NCI-H2196 treated with DMSO at 0.1 percent for 48 hours (cell line): ENCODE measurements around the gene CD2.

ENCODE experiments used
- DNase-seq: peaks from one replicate; lab custom pipeline; 2025; ENCODE audit not compliant: unreplicated experiment; lab: John Stamatoyannopoulos, UW

The CD2 gene

DNA sequence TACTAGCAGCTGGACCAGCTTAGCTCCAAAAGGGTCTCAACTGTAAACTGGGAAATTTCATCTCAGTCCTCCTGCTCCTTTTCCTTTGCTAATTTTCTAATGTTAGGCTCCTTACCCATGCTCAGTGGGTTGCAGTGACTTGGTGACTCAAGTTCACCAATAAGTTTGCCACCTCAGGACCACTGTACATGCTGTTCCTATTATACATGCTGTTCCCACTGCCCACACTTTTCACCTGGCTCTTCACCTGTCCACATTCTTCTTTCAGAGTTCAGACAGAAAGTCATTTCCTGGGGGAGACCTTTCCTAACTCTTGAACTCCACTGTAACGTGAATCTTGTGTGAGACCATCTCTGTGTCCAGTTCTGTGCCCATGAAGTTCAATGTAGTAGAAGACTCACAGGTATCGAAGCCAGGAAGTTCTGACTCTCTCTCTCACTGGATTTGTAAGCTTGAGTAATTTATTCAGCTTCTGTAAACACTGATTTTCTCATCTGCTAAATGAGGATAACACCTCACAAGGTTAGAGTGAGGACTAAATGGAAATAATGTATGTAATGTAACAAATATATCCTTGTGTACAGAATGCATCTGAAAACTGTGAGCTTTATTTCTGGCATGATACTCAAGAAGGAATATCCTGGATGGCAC, 17.9 kb downstream of the CD2 start:
- no peak for DNase-seq

DNA sequence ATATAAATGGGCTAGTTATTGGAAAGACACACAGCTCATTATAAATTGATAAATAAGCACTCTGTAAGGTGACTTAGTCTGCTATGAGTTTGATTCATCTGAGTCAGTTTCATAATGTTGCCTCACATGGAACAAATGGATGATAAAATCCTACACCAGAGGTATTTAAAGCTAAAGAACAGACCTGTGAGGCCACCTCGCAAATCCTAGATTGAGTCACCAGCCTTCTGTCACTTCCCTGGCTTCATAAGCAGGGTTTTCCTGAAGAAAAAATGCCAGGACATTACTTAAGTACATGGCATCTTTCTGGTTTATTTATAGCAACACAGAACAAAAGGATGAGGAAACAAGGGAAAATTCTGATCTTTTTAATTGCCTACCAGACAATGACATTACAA, 18.4 kb downstream of the CD2 start:
- no peak for DNase-seq

DNA sequence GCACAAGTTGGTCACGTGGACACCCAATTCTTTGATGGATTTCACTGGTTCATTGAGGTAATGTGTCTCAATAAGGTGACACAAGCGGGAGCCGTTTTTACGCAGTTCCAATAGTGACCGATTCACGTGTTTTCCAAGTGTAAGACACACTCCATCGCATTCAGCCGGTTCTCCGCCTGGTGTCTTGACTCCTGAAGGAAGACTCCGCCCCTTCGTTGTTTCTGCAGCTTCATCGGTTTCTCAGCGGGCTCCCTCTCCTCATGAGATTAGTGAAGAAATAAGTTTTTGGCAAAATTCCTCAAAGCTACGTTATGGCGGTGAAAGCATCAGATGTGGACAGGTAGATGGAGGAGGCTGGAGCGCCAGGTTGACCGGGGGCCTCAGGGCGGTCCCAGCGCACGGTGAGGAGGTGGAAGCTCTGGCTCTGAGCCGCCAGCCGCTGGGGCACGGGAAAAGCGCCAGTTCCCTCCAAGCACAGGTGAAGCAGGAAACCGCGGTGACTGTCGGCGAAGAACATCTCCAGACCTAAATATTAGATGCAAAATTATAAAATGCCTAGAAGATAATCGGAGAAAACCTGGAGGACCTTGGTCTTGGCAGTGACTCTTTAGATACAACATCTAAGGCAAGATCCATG, 21.0 kb downstream of the CD2 start:
- DNase-seq = no peak

DNA sequence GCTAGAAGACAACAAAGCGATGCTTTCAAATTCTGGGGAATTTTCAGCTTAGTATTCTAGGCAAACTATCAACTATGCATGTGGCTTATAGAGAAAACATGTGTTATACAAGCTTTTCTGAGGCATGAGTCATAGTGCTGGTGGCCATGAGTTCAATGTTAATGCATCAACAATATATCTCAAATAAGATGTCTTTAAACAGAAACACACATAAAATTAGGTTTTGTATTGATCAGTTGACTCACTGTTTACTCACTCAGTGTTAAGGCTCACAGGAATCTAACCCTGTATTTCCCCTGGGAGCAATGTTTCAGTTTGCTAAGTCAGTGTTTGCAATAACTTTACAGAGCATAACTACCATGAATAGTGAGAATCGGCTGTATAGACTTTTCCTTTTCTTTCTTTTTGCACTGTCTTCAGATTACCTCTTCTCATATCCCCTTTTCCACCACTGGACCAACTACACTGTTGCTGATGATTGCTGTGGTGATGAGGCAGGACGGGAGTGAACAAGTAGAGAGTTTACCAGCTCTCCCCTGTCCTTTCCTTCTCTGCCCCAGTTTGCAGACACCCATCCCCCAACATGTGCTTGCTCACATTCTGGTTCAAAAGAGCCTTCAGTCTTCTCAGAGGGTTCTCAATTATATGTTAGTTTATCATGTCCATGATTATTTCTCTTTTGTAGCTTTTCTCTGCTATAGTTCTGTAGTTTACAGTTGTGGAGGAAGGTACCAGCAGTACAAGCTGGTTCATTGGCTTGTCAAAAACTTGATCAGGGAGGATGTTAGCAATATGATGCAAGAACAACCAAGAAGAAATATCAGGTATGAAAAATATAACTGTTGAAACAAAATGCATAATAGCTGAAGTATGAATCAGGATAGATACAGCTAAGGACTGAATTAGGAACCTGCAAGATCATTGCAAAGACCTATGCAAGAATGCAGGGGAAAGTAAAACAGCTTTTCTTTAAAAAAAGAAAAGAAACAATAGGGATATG, 23.9 kb downstream of the CD2 start:
- DNase-seq = no peak

DNA sequence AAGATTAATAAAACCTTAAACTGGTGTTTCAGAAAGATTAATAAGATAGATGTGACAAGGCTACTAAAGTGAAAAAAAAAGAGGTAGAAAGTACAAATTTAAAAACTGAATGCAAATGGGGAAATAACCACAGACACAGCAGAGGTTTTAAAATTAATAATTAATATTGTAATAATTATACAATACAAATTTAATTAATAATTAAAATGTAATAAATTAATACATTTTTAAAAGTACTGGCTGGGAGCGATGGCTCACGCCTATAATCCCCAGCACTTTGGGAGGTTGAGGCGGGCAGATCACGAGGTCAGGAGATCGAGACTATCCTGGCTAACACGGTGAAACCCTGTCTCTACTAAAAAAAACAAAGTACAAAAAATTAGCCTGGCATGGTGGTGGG, 26.8 kb downstream of the CD2 start:
- no peak for DNase-seq

DNA sequence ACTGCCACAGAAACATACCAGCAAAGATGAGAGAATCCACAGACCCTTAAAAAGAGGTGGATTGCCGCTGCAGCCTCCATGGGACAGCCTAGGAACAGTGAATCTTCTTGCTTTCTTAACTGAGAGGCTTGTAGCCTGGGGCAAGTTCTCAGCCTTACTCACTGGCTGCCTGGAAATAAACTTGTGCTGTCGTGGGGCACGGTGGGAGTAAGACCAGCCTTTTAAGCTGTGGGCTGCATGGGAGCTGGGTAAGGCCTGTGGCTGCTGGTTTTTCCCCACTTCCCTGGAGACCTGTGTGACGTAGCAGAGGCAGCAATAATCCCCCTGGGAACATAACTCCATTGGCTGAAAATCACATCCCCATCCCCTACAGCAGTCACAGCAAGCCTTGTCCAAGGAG, 30.8 kb downstream of the CD2 start:
- DNase-seq = no peak

DNA sequence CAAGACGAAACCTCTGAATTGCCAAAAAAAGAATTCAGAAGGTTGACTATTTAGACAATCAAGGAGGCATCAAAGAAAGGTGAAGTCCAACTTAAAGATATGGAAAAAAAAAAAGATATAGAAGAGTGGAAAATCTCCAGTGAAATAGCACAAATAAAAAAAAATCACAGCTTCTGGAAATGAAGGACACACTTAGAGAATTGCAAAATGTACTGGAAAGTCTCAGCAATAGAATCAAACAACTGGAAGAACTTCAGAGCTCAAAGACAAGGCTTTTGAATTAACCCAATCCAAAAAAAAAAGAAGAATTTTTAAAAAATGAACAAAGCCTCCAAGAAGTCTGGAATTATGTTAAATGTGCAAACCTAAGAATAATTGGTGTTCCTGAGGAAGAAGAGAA, 31.8 kb downstream of the CD2 start:
- no peak for DNase-seq

DNA sequence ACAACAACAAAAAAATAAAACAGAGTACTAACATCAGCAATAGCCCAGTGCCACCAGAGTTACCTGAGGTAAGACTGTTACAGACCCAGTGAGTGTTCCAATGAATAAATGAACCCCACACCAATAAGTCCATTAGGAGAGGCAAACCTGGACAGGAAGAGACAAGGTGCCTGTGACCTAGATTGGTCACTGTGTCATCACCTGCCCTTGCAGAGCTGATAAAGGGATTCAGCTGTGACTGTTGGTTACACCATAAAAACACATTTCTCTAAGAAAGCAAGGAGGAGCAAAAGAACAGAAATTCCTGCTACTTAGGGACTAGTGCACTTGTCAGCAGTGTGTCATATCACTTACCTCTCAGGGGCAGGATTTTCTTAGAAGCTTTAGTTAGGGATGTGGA, 37.5 kb downstream of the CD2 start:
- no peak for DNase-seq

DNA sequence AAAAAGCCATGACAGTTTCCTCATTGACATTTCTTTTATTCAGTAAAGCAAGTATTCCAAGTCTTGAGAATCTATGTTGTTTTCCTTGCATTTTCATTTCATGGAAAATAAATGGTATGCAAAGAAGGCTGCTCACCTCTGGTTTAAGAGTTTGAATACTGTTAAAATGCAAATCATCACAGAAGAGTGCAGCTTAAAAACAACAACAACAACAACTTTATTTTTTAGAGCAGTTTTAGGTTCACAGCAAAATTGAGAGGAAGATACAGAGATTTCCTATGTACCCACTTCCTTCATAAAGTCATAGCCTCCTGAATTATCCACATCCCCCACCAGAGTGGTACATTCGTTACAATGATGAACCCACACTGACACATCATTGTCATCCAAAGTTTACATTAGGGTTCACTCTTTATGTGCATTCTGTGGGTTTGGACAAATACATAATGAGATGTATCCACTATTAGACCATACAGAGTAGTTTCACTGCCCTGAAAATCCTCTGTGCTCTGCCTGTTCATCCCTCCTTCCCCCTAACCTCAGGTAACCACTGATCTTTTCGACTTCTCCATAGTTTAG, 39.2 kb downstream of the CD2 start:
- no peak for DNase-seq

DNA sequence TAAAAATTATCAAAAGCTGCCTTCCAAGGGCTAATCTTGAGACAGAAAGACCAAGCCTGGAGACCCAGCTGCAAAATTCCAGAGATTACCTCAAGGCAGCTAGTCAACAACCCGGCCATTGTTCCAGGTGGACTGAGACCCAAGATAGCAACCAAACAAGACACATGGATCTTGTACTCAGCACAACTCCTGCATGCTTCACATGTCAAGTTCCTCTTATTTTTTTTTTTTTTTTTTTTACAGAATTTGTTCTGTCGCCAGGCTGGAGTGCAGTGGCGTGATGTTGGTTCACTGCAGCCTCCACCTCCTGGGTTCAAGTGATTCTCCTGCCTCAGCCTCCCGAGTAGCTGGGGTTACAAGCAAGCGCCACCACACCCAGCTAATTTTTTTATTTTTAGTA, 40.1 kb downstream of the CD2 start:
- DNase-seq = no peak

DNA sequence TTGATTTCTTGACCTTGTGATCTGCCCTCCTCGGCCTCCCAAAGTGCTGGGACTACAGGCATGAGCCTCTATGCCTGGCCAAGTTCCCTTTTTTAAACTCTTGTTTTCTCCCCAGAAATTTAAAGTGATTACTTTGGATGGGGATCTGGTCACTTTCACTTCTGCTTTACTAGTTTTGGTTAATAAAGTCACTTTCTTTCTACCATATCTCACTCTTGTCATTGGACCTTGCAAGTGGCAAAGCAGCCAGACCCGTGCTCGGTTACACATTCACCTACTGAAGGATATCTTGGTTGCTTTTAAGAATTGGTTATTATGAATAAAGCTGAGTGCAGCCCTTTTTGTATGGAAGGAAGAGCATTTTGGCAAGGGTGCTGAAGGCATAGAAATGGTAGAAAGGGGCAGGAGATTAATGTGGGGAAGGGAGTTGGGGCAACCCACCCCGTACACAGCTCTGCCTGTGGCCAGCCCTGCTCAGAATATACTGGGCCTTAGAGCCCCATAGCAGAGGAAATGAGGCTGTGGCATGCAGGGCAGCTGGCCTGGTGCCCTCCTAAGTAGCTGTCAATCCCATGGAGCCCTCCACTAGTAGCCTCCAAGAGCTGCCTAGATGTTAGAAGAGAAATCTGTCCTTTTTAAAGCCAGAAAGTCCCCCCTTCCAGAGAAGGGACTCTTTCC, 40.7 kb downstream of the CD2 start:
- no peak for DNase-seq

DNA sequence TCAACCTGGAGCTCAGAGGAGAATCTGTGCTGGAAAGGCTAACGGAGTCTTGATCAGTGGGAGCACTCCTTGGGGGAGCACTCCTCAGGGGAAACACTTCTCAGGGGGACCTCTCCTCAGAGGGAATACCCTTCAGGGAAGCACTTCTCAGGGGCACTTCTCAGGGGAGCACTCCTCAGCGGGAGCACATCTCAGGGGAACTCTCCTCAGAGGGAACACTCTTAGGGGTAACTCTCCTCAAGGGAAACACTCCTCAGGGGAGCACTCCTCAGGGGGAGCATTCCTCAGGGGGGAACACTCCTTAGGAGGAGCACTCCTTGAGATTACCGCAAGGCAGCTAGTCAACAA, 41.2 kb downstream of the CD2 start:
- no peak for DNase-seq

DNA sequence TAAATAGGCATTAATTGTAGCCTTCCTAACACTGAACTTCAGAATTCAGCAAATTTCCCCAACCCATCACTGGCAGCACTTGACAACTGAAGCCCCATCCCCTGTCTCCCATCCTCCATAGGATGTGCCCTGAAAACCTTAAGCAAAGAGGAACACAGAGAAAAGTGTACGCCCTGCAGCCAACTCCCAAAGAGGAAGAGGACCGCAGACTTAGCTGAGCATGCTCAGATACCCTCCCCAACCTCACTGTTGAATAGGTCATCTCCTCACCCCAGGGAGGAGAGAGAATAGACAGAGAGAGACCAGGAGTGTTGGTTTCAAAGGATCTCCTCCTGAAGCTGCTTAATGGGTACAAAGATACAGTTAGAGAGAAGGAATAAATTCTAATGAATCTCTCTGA, 50.5 kb downstream of the CD2 start:
- no peak for DNase-seq

DNA sequence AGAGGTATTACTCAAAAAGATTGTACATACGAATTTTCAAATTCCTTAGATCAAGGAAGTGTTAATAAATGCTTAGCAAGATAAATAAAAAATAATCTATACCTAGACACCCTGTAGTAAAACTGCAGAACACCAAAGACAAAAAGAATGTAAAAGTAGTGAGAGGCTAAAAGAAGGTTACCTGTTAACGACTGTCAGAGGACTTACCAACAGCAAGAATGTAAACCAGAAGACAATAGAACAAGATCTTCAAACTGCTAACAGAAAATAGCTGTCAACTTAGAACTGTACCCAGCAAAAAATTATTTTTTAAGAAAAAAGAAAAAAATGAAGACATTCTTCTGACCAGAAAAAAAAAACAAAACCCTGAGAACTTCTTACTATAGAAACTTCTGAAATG, 51.2 kb downstream of the CD2 start:
- no peak for DNase-seq

DNA sequence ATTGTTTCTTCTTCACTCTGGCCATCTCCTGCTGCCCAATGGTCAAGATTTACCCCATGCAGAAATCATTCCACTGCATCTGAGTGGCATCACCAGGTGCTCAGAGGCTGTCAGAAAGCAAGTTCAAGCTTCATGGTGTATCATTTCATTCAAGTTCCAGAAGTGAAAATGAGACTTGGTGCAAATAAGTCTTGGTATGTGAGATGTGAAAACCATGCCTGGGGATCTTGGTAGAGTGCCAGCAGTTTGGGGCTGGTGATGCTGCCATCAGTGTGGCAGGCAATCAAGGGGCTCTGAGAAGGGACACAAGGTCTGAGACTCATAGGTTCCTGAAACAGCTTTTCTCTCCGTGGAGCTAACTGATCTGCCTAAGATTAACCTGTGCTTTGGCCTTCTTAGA, 52.0 kb downstream of the CD2 start:
- DNase-seq = no peak

DNA sequence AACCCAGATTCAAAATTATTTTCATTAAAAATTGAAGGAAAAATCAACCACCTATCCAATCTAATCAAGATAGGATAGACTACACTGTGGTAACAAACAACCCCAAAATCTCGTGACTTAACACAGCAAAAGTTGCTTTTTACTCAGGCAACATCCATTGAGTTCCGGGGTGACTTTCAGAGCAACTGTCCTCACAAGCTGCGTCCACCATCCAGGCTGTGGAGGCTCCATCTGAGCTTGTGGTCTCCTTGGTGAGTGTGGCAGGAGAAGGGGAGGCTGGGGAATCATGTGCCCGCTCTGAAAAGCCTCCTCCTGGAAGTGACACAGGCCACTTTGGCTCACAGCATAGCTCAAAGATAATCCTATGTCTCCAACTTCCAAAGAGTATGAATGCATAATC, 52.4 kb downstream of the CD2 start:
- DNase-seq = no peak

DNA sequence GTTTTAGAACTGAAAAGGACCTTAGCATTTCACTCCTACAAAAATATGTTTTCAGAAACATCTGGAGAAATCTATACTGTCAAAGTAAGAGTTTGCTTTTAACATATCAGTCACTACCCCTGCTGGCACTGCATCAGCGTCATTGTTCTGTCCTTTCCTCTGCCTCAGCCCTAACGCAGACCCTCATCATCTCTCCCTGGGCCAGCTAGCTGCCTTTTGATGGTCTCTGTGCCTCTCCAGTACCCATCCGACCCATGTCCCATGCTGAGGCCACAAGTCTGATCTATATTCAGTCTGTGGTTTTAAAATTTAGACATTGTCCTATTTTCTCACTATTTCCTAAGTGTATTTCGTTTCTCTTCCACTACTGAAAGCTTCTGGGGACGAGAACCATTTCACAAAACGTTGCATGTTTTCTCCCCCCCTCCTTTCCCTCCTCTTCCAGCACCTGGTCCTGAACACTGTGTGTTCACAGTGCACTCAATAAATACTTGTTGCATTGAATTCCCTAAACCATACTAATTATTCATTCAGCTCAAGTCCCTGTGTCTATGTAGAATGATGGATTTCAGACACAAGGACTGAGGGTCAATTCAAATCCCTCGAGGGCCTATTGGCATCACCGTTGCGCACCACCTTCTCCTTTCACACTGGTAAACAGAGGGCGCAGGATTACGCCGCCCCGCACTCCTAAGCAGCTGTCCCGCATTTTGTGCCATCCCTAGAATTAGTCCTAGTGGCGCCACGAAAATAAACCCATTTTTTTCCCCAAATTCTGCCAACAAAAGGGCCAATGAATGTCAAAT, 53.4 kb downstream of the CD2 start:
- DNase-seq = no peak

DNA sequence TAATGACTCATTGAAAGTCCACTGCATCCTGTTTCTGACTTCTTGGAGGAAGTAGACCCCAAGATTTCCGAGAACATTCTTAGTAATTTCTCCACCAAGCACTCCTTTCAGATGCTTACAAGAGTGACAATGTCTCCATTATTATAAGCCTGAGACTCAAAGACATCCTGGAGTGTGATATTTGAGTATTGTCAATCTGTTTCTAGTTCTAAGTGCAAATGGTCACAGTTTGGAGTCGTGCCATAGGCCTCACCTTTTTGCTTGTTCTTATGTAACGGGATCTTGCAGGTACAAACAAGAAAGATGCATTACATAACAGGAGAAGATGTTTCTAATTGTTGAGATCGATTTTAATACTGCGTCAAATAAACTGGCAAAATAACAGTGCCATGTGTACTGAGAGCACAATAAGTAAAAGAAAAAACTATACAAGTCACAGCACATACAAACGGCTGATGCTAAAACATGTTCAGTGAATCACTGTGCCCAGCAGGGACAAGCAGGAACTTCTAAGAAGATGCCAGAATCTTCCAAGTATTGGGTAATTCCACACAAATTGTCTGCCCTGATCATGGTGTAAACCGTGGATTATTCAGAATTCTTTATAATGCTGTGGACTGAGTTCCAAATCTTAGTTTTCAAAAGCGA, 54.1 kb downstream of the CD2 start:
- no peak for DNase-seq

DNA sequence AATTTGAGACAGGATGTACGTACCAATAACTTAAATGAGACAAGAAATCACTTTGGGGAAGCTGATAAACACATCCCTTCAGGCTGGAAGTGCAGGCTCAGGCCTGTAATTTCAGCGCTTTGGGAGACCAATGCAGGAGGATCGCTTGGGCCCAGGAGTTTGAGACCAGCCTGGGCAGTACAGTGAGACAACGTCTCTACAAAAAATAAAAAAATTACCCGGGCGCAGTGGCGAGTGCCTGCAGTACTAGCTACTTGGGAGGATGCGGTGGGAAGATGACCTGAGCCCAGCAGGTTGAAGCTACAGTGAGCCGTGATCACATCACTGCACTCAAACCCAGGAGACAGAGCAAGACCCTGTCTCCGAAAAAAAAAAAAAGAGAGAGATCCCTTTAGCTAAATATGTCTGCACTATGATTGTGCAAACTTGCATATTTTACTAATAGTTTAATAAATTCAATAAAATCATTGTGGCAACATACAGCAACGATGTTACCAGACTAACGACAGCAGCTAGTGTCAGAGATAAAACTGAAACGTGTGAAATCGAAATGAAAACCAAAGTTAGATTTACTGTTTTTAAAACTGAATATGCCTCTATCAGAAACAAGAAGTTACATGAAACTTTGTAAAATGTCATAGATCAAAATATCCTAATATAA, 54.7 kb downstream of the CD2 start:
- no peak for DNase-seq
